NCI-H524 (cell line): ENCODE measurements around the gene OCA2.
A peak's percentile ranks its signal among the peaks of the same experiment; 100 is the strongest.

Source experiments
- DNase-seq, 2 experiments: peaks; one replicate each; lab custom pipeline; 2025; lab: John Stamatoyannopoulos, UW

OCA2 gene

DNA sequence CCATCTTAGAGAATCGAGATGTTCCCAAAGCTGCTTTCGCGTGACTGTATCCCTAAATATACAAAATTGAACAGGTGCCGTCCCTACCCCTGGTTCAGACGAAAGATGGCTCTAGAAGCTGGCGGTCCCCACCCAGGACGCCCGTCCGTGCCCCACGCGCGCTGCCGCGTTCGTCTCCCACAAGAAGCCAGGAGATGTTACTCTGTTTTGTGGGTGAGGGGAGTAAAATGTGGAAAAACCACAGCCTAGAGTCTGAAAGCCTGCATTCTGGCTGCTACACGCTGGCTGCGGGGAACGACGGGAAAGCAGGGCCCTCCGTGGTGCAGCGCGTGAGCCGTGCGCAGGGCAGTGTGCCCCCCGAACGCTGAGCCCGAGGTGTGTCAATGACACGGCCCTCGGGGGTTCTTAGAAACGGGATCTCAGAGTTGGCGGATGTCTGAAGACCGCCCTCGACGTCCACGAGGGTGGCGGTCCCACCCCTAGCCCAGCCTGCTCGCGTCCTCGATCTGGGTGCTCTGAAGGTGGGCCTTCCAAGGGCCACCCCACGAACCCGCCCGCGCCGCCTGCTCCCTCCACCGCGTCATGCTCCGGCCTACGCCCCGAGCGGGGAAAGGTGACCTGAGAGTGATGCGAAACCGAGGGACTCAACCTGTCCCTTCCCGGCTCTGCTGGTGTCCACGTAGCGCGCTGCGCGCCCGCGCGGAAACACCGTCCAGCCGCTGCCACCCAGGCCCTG, 95.6 kb downstream of the OCA2 start:
- no peak for DNase-seq

DNA sequence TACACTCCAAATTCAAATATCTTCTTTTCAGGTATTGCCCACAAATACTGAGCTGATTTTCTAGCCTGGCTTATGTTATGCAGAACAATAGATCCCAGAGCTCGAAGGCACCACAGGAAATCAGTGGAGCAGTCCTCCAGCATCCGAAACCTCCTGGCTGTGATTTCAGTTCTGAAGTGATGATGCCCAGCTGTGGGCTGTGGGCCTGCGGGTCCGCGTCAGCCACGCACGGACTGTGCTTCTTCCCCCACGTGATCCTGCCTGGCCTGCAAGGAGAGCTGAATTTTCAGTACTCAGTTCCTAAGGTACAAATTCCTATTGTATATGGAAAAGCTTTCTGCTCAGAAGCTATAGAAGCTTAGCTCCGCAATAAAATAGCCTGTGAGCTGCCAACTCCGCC, 96.2 kb downstream of the OCA2 start:
- no peak for DNase-seq

DNA sequence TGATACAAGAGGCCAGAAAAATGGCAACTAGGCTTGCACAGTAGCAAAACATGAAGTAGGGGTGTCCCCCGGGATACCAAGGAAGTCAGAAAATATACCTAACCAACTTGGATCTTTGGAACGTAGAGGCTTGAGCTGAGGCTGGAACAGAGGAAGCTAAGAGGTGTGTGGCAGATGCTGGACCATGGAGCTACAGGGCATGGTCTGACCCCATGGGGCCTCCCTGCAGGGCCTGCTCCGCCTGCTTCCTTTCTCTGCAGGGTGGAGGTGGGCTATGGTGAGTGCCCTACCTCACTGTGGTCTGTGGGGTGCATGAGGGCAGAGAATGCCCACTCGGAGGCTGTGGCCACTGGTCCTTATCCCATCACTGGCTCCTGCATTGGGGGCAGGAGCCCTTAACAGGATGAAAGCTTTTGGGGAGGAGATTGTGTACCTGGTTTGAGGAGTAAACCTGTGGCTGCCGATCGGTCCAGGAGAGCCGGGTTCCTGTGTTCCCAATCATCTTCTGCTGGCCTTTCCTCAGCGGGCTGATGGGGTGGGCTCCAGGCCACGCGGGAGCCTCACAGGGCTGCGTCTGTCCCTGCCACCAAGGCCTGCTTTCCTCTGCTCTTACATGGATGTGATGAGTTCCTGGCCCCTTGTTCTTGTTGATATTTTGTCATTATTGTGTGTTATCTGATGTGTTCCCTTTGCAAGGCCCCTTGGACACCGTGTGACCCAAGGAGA, 96.8 kb downstream of the OCA2 start:
- no peak for DNase-seq

DNA sequence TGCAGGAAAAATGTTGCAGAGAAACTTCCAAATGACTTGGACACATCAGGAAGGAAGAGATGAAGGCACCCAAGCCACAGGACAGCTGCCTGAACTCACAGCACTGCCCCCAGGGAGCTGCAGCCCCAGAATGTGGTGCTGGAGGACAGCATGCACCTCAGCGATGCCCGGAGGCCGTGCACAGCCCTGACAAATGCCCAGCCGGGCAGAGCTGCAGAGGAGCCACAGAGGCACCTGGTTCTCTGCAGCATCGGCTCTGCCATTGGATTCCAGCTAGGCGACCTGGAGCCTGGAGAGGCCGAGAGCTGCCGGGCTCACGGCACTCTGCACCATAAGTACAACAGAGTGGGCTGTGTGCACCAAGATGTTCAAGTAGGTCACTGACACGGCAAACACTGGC, 97.5 kb downstream of the OCA2 start:
- DNase-seq = no peak

DNA sequence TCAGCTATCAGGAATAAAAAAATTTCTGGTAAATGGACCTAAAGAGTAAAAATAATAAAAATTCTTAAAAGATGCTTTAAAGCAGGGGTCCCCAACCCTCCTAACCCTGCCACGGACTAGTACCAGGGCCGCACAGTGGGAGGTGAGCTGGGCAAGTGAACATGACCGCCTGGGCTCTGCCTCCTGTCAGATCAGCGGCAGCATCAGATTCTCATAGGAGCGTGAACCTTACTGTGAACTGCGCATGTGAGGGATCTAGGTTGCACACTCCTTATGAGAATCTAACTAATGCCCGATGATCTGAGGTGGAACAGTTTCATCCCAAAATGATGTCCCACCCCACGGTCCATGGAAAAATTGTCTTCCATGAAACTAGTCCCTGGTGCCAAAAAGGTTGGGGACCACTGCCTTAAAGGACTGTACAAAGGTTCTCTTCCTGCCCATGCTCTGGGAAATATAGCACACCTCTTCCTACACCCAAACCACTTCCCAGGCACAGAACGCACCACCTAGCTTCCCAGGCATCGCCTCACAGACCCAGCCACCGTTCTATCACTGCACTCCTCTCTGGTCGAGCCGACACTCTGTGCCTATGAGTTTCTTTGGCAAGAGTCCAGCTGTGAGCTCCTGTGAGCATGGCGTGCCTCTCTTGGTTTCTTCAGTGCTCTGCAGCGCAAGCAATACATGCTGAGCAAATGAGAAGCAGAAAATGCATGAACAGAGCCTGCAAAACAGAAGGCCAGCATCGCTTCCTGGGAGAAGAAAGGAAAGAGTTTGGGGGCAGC, 104.9 kb downstream of the OCA2 start:
- DNase-seq = peak; percentile 10 to 43

DNA sequence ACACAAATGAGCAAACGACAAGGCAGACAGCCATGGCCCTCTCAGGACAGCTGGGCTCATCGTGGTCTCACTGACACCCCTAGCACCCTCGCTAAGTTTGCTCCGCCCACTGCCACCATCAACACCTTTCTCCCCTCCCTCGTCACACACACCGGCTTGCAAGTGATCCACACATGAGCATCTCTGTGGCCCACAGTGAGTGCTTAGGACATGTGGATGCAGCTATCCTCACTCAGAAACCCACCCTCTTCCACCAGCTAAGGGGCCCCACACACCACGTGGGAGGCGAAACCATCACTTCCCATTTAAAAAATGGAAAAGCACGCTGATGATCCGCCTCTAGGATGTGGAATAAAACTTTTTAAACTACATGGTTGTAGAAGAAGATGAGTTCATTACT, 105.6 kb downstream of the OCA2 start:
- DNase-seq = no peak

DNA sequence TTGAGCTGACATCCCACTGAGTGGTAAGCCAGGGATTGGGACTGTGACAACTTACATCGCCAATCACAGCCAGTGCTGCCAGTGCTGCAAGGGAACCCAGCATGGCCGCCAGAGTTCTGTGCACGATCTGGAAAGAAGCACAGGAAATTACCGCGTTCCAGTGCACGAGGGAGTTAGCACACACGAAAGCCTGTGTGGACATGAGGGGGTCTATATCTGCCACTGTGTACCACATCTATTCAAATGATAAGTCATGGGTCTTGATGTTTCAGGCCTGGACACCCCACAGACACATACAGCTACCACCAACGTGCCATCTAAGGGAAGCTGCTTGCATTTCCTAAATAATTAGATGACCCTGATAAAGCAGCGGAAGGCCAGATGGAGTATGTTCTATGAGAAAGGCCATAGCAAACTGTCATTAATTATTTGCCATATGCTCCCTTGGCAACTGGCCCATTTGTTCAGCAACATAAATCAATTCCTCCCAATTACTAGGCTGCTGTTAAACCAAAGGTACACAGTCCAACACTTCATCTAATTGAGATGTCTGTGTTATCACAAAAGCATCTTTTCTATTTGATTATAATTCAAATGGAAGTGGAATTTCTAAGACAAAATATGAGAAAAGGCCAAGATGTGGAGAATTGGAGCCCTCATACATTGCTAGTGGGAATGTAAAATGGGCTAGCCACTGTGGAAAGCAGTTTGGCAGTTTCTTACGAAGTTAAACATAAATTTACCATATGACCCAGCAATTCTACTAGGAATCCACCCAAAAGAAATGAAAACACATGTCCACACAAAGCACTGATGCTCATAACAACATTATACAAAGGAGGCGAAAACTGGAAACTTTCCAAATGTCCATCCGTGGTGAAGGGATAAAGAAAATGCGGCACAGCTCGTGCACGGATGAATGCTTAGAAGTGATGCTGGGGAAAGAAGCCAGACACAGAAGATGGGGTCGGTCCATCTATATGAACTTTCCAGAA, 108.3 kb downstream of the OCA2 start:
- peak; percentile 96 to 99 for DNase-seq

DNA sequence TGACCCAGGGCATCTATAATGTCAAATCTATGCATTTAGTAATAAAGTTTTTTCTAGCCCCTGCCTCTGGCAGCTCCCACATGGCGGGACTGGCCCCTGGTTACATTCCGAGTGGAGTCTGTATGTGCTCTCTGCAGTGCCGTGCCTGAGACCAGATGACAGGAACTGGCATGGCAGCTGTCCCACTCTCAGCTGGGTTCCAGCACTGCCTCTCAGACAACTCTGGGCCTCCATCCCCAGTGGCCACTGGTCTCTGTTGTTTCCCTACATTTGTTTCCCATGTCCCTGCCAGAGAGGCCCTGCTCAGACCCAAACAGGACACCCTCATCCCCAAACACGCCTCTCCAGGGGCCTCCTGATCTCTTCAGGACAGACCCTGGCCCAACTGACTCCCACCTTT, 109.3 kb downstream of the OCA2 start:
- peak; percentile 39 to 64 for DNase-seq

DNA sequence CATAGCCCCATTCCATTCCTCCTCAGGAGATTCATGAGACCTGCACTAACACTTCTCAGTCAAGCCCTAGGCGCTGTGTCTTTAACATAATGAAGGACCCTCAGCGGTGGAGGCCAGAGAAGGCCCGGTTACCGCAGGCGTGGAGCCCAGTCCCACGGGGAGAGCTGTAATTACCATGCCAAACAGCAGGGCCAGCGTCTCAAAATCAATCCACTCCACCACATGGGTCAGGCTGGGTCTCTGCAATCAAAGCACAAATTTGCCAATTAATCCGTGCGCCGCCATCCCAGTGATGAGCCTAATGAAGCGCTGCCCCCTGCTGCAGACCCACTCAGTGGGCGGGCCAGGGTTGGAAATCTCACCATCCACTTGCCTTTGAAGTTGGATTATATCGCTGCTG, 109.7 kb downstream of the OCA2 start:
- peak; percentile 54 to 64 for DNase-seq

DNA sequence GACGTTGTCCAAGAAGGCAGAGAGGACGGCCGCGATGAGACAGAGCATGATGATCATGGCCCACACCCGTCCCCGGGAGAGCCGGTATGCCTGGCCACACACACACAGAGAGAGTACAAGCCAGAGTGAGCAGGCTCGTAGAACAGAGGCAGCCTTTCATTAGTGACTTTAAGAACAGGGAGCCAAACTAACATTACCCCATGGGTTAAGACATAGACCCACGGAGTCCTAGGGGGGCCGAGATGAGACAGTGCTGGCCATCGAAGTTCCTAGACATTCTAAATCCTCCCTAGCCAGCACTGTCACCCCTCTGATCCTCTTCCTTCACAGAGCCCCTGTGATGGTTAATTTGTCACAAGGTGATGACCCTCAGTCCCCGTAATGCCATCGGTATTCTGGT, 114.0 kb downstream of the OCA2 start:
- DNase-seq = no peak

DNA sequence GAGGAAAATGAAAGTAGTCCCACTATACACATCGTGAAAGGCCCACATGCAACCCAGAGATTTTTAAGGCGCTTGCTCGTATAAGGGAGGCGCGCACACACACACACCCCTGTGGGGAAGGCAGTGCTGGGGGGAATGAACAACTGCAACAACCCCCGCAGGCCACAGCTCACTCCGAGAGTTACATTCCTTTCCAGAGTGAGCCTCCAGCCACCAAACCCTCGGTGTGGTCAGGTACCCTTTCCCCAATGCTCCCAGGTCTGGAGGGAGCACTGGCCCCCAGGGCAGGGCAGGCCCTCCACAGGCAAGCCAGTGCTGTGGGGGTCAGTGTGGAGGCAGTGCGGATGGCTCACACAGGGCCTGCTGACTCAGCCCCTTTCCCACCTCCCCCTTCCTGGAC, 115.6 kb downstream of the OCA2 start:
- DNase-seq = no peak

DNA sequence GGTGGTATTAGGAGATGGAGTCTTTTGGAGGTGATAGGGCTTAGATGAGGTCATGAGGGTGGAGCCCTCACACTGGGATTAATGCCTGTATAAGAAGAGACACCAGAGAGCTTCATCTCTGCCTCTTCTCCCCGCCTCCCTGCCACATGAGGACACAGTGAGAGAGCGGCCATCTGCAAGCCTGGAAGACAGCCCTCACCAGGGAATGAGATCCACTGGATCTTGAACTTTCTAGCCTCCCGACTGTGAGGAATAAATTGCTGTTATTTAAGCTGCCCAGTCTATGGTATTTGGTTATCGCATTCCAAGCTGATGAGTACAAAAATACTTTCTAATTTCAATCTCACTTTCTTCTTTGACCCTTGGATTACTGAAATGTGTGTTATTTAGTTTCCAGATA, 121.4 kb downstream of the OCA2 start:
- DNase-seq = no peak

DNA sequence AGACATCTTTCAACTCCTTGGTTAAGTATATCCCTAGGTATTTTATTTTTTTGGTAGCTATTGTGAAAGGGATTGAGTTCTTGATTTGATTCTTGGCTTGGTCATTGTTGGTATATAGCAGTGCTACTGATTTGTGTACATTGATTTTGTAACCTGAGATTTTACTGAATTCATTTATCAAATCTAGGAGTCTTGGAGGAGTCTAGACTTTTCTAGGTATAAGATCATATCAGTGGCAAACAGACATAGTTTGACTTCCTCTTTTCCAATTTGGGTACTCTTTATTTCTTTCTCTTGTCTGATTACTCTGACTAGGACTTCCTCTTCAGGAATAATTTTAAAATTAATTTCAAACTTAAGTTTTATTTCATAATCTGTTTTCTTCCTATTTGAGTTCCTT, 125.2 kb downstream of the OCA2 start:
- DNase-seq = no peak

DNA sequence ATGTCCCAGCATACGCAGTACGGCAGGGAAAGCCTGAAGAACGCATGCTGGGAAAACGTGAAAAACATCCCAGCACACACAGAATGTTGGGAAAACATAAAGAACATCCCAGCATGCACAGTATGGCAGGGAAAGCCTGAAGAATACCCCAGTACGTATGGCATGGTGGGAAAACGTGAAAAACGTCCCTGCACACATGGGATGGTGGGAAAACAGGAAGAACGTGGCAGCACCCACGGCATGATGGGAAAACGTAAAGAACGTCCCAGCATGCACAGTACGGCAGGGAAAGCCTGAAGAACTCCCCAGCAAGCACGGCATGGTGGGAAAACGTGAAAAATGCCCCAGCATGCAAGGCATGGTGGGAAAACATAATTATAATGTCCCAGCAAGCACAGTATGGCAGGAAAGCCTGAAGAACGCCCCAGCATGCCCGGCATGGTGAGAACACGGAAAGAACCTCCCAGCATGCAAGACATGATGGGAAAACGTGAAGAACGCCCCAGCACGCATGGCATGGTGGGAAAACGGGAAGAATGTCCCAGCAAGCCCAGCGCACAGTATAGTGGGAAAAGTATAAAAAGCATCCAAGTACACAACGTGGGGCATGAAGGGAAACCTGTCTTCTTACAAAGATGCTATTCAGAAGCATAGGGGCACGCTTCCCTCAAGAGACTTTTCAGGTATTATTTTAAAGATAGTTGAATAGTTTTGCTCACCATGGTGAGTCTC, 128.3 kb downstream of the OCA2 start:
- no peak for DNase-seq

DNA sequence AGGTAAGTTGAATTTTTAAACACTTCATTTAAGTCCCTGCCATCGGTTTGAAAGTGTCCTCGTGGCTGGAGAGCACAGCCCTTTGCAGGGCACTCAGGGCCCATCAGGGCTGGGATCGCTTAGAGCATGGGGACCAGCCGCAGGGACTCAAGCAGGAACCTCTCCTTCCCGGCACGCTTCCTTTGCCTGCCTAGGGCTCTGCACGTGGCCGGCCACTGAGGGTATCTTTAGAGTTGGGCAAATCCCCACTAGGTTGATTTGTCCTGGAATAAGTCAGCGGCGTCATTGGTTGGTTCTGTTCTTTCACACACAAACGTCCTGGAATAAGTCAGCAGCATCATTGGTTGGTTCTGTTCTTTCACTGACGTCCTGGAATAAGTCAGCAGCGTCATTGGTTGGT, 131.6 kb downstream of the OCA2 start:
- DNase-seq = no peak

DNA sequence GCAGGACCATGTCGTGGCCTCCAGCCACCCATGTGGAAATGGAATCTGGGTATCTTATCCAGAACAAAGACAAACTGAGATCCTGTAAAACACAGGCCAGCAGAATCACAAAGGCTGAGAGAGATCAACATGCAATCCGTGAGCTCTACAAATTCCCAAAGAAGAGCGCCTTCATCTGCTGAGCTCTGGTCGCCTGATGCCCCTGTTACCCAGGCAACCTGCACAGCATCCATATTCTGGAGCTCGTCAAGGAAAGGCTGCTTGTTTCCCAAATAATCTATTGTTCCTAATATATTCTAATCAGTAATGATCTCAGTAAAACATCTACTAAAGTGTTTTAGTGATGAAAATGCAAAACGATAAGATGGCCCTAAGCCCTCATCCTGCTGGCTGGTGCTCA, 133.6 kb downstream of the OCA2 start:
- DNase-seq = no peak

DNA sequence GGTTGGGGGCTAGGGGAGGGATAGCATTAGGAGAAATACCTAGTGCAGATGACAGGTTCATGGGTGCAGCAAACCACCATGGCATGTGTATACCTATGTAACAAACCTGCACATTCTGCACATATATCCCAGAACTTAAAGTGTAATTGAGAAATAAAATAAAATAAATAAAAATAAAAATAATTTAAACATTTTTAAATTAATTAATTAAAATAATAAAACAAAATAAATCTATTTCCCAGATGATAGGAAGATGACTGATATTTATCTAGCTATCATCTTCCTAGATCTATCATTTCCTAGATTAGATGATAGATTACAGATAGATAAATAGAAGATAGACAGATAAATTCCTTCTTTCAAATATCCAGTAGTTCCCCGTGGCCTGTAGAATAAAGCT, 137.3 kb downstream of the OCA2 start:
- DNase-seq = no peak

DNA sequence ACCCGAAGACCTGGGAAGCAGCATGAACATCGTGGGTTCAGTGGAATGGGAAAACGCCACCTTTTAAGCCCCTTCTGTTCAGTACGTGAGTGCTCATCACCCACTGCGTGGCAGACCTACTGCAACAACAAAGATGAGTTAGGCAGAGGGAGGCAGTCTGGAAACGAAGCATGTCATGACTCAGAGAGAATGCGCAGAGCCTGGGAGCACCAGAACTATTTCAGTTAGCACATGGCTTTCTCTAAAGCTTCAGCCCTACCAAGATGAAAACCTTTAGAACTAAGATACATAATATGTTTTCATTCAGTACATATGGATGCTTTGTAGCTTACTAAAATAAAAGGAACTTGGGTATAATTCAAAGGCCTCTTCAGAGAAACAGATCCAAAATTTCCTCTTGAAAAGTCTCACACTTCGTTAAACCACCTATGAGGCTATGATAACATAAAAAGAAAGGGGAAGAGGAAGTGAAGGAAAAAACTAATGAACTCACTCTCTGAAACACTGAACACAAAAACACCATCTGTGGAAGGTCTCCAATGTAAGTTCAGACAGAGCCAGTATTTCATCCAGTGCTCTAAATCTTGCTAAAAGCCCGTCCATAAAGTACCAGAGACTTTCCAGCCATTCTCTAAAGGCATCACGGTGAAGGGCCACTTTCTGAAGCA, 140.1 kb downstream of the OCA2 start:
- DNase-seq = no peak

DNA sequence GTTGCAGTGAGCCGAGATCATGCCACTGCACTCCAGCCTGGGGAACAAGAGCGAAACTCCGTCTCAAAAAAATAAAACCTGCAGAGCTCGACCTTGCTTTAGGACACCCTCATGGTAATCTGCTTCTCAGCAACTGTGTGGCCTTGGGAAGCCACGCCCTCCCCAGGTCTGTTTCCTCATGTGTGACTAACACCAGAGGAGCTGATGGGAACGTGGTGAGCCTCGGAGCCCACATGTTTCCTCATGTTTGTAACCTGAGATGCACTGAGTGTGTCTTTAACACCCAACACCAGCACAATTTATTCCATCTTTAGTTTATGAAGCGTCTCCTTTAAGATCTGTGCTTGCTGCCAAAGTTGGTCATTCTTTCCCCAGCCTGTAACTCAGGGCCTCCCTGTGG, 142.8 kb downstream of the OCA2 start:
- DNase-seq = peak in 1 of 2 experiments; percentile 36

DNA sequence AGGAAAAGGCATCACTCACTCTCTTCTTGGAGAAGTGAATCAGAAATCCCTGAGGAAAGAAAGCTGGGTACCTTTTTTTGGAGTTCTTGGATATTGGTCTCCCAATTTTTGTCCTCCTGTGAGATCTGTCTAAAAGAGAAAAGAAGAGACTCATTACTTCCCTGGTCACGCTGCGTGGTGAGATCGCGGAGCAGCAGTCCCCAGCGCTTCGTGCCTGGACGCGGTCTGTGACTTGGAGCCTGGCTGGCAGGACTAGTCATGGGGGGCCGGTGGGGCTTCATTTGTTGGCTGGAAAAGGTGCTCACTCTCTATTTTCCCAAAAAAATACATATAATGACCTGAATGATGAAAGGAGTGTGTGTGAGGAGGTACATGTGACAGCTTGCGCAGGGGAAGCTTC, 144.0 kb downstream of the OCA2 start:
- DNase-seq = no peak
